IPS-20b (cell line): ENCODE measurements around the gene POLD2.

Experiments used
- H3K27ac ChIP-seq: one replicate; pipeline ENCODE4 v1.5.1; 2013; ENCODE audit warnings: low read length
- H3K27me3 ChIP-seq: 2 replicates; pipeline ENCODE4 v1.6.1; 2013; ENCODE audit warnings: mild to moderate bottlenecking, low read length, inconsistent platforms; ENCODE audit not compliant: insufficient read depth
- H3K36me3 ChIP-seq: 2 replicates; pipeline ENCODE4 v1.6.1; 2013; ENCODE audit warnings: low read depth, mild to moderate bottlenecking, inconsistent platforms, low read length, moderate library complexity; ENCODE audit not compliant: insufficient read depth
- H3K4me1 ChIP-seq: 2 replicates; pipeline ENCODE4 v1.6.1; 2013; ENCODE audit warnings: mild to moderate bottlenecking, control low read depth, inconsistent platforms, low read length, moderate library complexity; ENCODE audit not compliant: insufficient read depth
- H3K4me3 ChIP-seq: 2 replicates; pipeline ENCODE4 v1.5.1; 2013; ENCODE audit warnings: mild to moderate bottlenecking, low read length, inconsistent platforms
- H3K9ac ChIP-seq: 2 replicates; pipeline ENCODE4 v1.6.1; 2013; ENCODE audit warnings: low read depth, mild to moderate bottlenecking, inconsistent platforms, low read length, moderate library complexity
- H3K9me3 ChIP-seq: 2 replicates; pipeline ENCODE4 v1.6.1; 2013; ENCODE audit warnings: mild to moderate bottlenecking, low read depth, low read length, inconsistent platforms; ENCODE audit not compliant: insufficient read depth

The POLD2 gene

DNA sequence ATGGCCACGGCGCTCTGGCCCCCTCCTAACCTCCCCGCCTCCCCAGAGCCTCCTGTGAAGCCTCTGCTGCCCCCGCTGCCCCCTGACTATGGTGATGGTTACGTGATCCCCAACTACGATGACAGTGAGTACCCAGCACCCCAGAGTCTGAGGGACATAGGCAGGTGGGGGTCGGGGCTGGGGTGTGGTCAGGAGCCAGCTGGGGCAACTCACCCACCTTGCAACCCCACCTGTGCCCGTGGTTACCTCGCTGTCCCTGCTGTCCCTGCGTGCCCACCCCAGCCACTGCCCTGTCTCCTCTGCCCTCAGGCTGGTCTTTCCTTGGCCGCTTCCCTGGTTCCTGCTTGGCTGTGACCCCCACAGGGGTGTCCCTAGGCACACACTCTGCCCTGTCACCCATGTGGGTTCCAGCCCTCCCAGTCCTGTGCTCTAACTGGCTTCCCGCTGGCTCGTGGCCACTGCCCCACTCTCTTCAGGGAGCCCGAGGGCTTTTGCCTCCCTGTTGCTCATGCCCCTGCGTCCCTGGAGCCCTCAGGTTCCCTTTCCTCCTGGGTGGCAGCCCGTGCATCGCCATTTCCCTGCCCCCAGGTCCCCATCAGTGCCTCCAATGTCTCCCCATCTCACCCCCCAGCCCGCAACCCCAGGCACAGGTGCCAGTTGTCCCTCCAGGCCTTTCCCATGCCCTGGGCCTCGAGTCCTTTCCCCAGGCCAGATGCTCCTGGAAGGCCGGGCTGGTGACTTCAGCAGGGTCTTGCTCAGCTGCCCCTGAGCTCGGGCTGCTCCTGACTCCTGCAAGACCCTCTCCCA lies 15.2 kb downstream of the POLD2 start:
- Histone ChIP-seq H3K4me3 (no peak overlapping the region), H3K27me3 (peaks cover 23% of the 10 kb centered on the region), H3K9ac (no peak overlapping the region), H3K4me1 (no peaks in the 10 kb centered on the region), H3K9me3 (no peaks in the 10 kb centered on the region), H3K36me3 (peaks cover 6% of the 10 kb centered on the region; the same call in 1 of the 2 replicates), H3K27ac (no peak overlapping the region)

DNA sequence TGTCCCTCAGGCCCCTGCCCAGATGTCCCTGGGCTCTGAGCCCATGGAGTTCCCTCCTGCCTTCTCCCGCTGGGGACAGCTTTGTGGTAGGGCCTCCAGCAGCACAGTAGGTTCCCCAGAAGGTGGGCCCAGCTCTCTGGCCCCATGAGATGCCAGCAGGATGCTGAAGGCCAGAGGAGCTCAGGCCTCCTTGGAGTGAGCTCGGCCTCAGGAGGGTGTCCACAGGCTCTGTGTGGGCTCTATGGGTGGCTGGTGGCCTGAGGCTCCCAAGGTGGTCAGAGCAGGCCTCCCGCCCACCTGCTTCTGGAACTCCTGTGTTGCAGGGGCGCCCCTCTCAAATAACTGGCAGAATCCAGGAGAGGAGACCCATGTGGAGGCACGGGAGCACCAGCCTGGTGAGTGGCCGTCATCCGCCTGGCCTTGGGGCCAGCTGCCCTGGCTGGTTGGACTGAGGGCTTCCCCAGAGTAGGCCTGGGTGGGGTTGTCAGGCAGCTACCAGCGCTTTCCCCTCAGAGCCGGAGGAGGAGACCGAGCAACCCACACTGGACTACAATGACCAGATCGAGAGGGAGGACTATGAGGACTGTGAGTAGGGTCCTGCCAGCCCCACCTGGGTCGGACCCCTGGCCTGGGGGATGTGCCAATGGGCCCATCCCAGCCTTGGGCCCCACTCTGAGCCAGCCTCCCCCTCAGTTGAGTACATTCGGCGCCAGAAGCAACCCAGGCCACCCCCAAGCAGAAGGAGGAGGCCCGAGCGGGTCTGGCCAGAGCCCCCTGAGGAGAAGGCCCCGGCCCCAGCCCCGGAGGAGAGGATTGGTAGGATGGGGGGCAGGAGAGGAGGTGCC lies 16.0 kb downstream of the POLD2 start:
- H3K27ac ChIP-seq = no peak overlapping the region
- H3K4me1 ChIP-seq = no peaks in the 10 kb centered on the region
- H3K4me3 ChIP-seq = no peak overlapping the region
- H3K36me3 ChIP-seq = peaks cover 6% of the 10 kb centered on the region; the same call in 1 of the 2 replicates
- H3K9me3 ChIP-seq = no peaks in the 10 kb centered on the region
- peaks cover 30% of the 10 kb centered on the region for H3K27me3 ChIP-seq
- no peak overlapping the region for H3K9ac ChIP-seq

DNA sequence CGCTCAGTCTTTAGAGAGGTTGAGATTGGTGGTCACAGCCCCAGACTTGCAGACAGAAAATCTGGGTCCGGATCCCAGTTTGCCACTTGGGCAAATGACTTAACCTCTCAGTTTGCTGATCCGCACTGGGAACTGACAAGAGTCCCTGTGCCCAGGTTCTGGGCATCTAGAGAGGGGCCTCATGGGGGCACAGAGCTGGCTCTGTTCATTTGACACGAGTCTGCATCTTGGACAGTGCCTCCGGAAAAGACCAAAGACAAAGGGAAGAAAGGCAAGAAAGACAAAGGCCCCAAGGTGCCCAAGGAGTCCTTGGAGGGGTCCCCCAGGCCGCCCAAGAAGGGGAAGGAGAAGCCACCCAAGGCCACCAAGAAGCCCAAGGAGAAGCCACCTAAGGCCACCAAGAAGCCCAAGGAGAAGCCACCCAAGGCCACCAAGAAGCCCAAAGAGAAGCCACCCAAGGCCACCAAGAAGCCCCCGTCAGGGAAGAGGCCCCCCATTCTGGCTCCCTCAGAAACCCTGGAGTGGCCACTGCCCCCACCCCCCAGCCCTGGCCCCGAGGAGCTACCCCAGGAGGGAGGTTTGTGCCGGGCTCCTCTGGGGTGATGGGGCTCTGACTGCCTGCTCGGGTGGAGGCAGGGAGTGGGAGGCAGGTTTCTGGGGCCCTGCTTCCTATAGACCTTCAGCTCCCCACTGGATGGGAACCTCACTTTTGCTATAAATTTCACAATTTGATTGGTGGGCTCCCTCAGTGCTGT lies 16.9 kb downstream of the POLD2 start:
- no peaks in the 10 kb centered on the region for H3K9me3 ChIP-seq
- no peak overlapping the region for H3K9ac ChIP-seq
- no peak overlapping the region for H3K4me3 ChIP-seq
- H3K27ac ChIP-seq = no peak overlapping the region
- peaks cover 6% of the 10 kb centered on the region; the same call in 1 of the 2 replicates for H3K36me3 ChIP-seq
- no peaks in the 10 kb centered on the region for H3K4me1 ChIP-seq
- peaks cover 31% of the 10 kb centered on the region for H3K27me3 ChIP-seq

DNA sequence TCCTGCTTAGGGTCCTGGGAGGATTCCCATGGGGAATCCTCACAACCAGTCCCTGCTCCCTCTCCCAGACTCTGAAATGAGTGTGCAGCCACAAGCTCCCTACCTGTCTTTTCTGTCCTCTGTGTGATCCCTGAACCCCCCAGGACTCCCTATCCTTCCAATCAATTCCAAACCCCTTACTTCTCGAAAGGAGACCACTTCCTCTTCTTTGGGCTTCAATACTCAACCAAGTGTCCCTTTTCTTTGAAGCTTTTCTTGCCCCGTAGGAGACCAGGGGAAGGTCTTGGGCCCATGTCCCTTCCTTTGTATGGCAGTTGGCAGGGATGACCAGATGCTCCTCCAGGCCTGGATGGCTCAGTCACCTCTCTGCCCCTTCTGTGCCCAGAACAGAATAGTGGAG lies 17.5 kb downstream of the POLD2 start:
- Histone ChIP-seq H3K9ac (no peak overlapping the region), H3K4me1 (no peaks in the 10 kb centered on the region), H3K27me3 (peaks cover 31% of the 10 kb centered on the region), H3K27ac (no peak overlapping the region), H3K9me3 (no peaks in the 10 kb centered on the region), H3K4me3 (no peak overlapping the region; the same call in 1 of the 2 replicates), H3K36me3 (peaks cover 6% of the 10 kb centered on the region; the same call in 1 of the 2 replicates)

DNA sequence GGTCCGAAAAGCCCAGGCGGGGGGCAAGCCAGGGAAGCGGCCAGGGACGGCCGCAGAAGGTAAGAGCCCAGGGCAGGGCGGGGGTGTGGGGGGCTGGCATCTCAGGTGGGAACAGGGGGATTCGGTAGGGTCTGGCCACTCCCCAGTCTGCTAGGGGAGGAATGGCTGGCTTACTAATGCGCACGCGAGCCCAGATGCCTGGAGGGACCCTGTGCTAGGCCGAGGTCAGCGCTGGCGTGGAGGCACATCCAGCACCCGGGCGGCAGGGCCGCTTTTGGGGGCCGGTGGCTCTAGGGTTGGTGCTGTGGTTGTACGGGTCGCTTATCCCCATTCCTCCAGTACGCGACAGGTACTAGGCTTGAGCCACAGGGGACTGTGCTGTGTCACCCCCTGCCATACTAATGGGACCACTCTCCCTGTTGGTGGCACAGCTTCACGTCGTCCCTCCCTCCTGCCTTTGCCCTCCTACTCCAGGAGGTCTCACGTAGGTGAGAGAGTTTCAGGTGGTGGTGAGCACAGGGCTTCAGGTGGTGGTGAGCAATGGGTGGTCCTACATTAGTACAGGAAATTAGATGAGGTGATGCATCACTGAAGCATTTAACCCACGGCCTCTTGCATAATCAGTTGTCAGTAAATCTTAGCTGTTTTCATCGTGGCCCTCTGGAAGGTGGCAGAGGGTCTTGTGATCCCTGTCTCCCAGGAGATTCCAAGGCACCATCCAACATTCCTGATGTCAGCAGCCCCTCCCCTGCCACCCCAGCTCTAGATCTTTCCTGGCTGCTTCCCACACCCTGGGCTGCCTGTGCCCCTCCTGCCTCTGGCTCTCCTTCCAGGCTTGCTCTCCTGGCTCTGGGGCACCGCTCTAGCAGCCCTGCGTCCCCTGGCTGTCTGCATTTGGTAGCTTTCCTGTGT lies 18.2 kb downstream of the POLD2 start:
- Histone ChIP-seq H3K4me3 (peak overlapping the region; percentile 74), H3K4me1 (no peaks in the 10 kb centered on the region), H3K9ac (peak overlapping the region; percentile 59; the same call in 1 of the 2 replicates), H3K36me3 (peaks cover 2% of the 10 kb centered on the region; the same call in 1 of the 2 replicates), H3K9me3 (no peaks in the 10 kb centered on the region), H3K27ac (no peak overlapping the region), H3K27me3 (peaks cover 31% of the 10 kb centered on the region)

DNA sequence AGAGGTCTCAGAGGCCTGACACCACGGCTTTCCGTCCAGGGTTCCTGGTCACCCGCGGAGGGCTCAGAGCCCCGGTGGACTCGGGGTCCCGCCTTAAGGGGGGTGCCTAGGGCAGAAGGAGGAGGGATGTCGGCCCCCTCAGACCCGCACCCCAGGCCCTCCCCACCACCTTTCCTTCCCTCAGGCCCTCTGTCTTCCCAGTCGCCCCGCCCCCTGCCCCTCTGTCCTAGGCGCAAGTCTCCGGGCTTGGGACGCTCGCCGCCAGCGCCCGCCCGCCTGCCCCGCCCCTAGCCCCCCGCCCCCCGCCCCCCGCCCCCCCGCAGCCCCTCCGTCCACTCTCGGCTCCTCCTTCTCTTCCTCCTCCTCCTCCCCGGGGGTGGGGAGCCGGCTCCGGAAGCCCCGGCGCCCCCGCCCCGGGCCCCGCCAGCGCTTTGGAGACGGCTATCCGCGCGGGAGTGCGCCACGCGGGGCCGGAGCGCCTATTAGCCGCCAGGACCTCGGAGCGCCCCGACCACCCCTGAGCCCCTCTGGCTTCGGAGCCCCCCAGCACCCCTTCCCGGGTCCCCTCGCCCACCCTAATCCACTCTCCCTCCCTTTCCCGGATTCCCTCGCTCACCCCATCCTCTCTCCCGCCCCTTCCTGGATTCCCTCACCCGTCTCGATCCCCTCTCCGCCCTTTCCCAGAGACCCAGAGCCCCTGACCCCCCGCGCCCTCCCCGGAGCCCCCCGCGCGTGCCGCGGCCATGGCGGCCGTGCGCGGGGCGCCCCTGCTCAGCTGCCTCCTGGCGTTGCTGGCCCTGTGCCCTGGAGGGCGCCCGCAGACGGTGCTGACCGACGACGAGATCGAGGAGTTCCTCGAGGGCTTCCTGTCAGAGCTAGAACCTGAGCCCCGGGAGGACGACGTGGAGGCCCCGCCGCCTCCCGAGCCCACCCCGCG lies 19.2 kb downstream of the POLD2 start, which contains the start of gene AEBP1:
AEBP1 (plus strand) TSS at position 423 of the 937 bp plus-strand sequence; CDS start at position 744, 321 bp downstream.
- no peaks in the 10 kb centered on the region for H3K36me3 ChIP-seq
- H3K4me3 ChIP-seq = peak within 1 kb of the TSS; percentile 74
- peaks cover 31% of the 10 kb centered on the region for H3K27me3 ChIP-seq
- peak within 1 kb of the TSS; percentile 59; the same call in 1 of the 2 replicates for H3K9ac ChIP-seq
- no peaks in the 10 kb centered on the region for H3K4me1 ChIP-seq
- no peaks in the 10 kb centered on the region for H3K9me3 ChIP-seq
- H3K27ac ChIP-seq = no peak within 1 kb of the TSS

DNA sequence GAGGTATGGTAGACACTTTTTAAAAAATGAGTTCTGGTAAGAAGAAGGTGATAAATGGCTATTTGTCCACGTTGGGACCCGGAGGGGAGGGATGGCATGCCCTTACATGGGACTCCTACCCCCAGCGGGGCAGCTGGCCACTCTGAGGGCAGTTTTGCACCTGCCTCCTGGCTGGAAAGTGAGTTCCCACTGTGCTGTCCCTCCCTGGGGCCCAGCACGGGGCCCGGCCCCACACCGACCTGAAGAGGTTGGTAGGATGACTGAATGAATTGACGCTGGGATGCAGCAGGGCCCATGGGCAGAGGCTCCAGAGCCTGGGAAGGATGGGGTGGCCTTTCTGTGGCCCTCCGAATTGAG lies 19.8 kb downstream of the POLD2 start:
- H3K27ac ChIP-seq = no peak overlapping the region
- H3K4me3 ChIP-seq = peak overlapping the region; percentile 64
- no peaks in the 10 kb centered on the region for H3K9me3 ChIP-seq
- peaks cover 31% of the 10 kb centered on the region for H3K27me3 ChIP-seq
- H3K36me3 ChIP-seq = no peaks in the 10 kb centered on the region
- no peak overlapping the region for H3K9ac ChIP-seq
- no peaks in the 10 kb centered on the region for H3K4me1 ChIP-seq

DNA sequence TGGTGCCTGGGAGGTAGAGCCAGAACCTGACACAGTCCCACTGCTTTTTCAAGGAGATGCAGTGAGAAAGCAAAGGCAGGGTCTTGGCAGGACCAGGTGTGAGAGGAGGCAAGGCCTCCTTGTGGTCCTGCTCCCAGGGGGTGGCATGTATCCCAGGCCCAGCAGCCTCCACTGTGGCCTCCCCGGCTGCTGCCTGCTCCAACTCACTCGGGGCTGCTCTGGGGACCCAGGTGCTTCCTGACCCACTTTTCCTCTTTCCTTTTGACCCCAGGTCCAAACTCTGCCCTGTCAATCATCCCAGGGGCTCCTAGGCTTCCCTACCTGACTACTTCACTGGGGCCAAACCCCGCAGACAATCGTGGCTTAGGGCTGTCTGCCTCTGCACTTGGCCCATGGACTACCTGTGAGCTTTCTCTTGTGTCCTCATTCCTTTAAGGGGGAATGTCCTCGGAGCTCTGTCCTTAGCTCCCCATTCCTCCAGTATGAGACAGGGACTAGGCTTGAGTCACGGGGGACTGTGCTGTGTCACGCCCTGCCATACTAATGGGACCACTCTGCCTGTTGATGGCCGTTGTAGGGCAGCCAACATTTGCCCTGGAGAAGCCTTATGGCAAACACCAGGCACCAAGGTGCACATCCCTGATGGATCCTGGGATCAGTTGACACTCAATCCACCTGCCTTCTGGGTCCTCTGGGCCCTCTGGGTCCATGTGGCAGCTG lies 20.3 kb downstream of the POLD2 start:
- H3K9me3 ChIP-seq = no peaks in the 10 kb centered on the region
- no peak overlapping the region for H3K4me3 ChIP-seq
- H3K27me3 ChIP-seq = peaks cover 31% of the 10 kb centered on the region
- no peak overlapping the region for H3K27ac ChIP-seq
- no peak overlapping the region for H3K9ac ChIP-seq
- no peaks in the 10 kb centered on the region for H3K36me3 ChIP-seq
- H3K4me1 ChIP-seq = no peaks in the 10 kb centered on the region

DNA sequence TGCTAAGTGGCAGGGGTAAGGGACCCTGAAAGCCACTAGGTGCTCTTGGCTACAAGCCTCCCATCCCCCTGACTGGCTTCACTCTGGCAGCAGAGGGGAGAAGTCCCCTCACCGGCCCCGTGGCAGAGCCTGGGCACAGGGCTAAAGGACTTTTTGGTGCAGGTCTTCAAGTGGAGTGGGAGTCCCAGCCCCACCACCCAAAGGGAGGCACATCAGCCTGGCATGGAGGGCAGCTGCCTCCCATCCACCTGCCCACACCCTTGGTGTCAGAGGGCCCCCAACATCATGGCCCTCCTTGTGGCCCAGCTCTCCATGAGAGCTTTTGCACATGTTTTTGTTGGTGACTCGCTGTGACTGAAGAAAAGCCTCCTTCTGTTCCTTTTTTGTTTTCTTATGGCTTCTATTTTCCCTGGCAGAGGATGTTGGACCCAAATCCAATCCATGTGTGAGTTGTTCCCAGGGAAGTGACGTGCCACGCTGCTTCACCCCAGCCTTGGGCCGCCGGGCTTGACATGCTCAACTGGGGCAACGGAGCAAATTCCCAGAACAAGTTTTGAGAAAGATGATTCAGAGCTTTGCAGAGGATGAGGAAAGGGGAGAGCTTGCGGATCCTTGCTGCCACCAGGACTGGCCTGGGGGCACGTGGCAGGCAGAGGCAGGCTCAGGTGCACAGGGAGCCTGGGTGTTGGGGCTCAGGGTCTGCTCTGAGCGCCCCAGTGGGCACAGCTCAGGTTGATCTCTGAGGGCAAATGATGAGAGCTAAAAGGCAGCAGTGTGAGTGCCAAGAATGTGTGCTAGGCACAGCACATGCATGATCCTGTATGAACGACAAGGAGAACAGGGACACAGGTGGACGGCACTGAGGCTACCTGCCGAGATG lies 21.1 kb downstream of the POLD2 start:
- Histone ChIP-seq H3K4me1 (no peaks in the 10 kb centered on the region), H3K9ac (no peak overlapping the region), H3K27ac (no peak overlapping the region), H3K36me3 (no peaks in the 10 kb centered on the region), H3K9me3 (no peaks in the 10 kb centered on the region), H3K4me3 (no peak overlapping the region), H3K27me3 (peaks cover 31% of the 10 kb centered on the region)
